Colonic mucosa (tissue), 4 donors: ENCODE results near the gene ADCY7. TPM values are rescaled to one million over a fixed set of nuclear protein-coding genes. Genes with fewer than 3 reads are reported as not detected.

Experiments
- DNase-seq: peaks from one replicate; pipeline ENCODE4 v3.0.0-alpha.2; 2020
- H3K27ac ChIP-seq: fragments of 200-600 bp; one replicate; pipeline ENCODE4 v1.8.0; 2021
- H3K27me3 ChIP-seq: fragments of 200-600 bp; one replicate; pipeline ENCODE4 v1.8.0; 2021
- H3K36me3 ChIP-seq: fragments of 200-600 bp; one replicate; pipeline ENCODE4 v1.8.0; 2021
- H3K4me1 ChIP-seq: fragments of 200-600 bp; one replicate; pipeline ENCODE4 v1.8.0; 2021; ENCODE audit warnings: mild to moderate bottlenecking
- H3K4me3 ChIP-seq: fragments of 200-600 bp; one replicate; pipeline ENCODE4 v1.8.0; 2021
- H3K9ac ChIP-seq, 2 donors: one replicate each; pipeline ENCODE4 v1.7.0; 2013; ENCODE audit warnings: control low read depth in 2 of 2, low read depth in 2 of 2, low read length in 2 of 2
- H3K9me3 ChIP-seq: fragments of 200-600 bp; one replicate; pipeline ENCODE4 v1.8.0; 2021
- CTCF ChIP-seq: fragments of 200-600 bp; IDR thresholded peaks from one replicate; pipeline ENCODE4 v1.8.0; 2022; ENCODE audit warnings: antibody characterized with exemption, mild to moderate bottlenecking
- intact Hi-C: fragments of 100-400 bp; cut with DNase I; formaldehyde crosslinking; loops from one replicate; pipeline ENCODE4 v1.14.1; 2022
- total RNA-seq, 2 donors: library from RNA; stranded (reverse); fragmentation: NEBNext Ultra II Directional in 1 of 2; extraction: Animal tissue kit (Norgen Biotek cat#: 25700) in 1 of 2; gene quantifications; one replicate each; pipeline ENCODE4 v1.2.1, GENCODE V29; 2021
- donor health status: healthy.
- donor health status: DM: no; HTN: no; CAD: no.
- donor health status: DM: no; HTN: no; CAD: no.

The ADCY7 gene
- total RNA-seq, 2 donors from 2014 or later, result 15.8 to 19.2 TPM

GRCh38 chr16:50263940-50264929, 2.1 kb upstream of the ADCY7 start:
- no peak for DNase-seq
- Histone ChIP-seq H3K27me3 (no peaks in the 10 kb centered on the region), H3K4me3 (no peak overlapping the region), H3K9me3 (no peaks in the 10 kb centered on the region), H3K9ac (no peak overlapping the region), H3K27ac (no peak overlapping the region), H3K4me1 (peaks cover 30% of the 10 kb centered on the region), H3K36me3 (no peaks in the 10 kb centered on the region)
- intact Hi-C loops, result no loop called here
- TF ChIP-seq CTCF, result no peak

GRCh38 chr16:50265260-50265659, 1.1 kb upstream of the ADCY7 start:
- no peak overlapping the region for H3K27ac ChIP-seq
- no peaks in the 10 kb centered on the region for H3K27me3 ChIP-seq
- peak; percentile 55 for DNase-seq
- intact Hi-C loops, result no loop called here
- no peaks in the 10 kb centered on the region for H3K9me3 ChIP-seq
- peak overlapping the region in 1 of 2 donors; percentile 9 for H3K9ac ChIP-seq
- TF ChIP-seq CTCF, result peak; percentile 39
- no peaks in the 10 kb centered on the region for H3K36me3 ChIP-seq
- H3K4me3 ChIP-seq, result no peak overlapping the region
- peaks cover 24% of the 10 kb centered on the region for H3K4me1 ChIP-seq

GRCh38 chr16:50265716-50266336, 525 bp upstream of the ADCY7 start:
- peak overlapping the region; percentile 32 to 68 for H3K9ac ChIP-seq
- intact Hi-C loops, result no loop called here

GRCh38 chr16:50267151-50267631, 840 bp downstream of the ADCY7 start:
- Histone ChIP-seq H3K27me3 (no peaks in the 10 kb centered on the region), H3K4me3 (peak overlapping the region; percentile 31), H3K9me3 (no peaks in the 10 kb centered on the region), H3K9ac (peak overlapping the region in 1 of 2 donors; percentile 9), H3K4me1 (peaks cover 13% of the 10 kb centered on the region), H3K36me3 (no peaks in the 10 kb centered on the region), H3K27ac (peak overlapping the region; percentile 79)
- no peak for TF ChIP-seq CTCF
- DNase-seq, result peak; percentile 40
- intact Hi-C loops, result no loop called here

More at GRCh38 chr16:50265716-50266336, 525 bp upstream of the ADCY7 start:
- no peak for TF ChIP-seq CTCF
- peak; percentile 30 for DNase-seq
- Histone ChIP-seq H3K4me3 (peak overlapping the region; percentile 31), H3K4me1 (peaks cover 24% of the 10 kb centered on the region), H3K36me3 (no peaks in the 10 kb centered on the region), H3K27me3 (no peaks in the 10 kb centered on the region), H3K9me3 (no peaks in the 10 kb centered on the region), H3K27ac (peak overlapping the region; percentile 79)

GRCh38 chr16:50267651-50268050, 1.3 kb downstream of the ADCY7 start:
- DNase-seq, result peak; percentile 37
- Histone ChIP-seq H3K9me3 (no peaks in the 10 kb centered on the region), H3K27me3 (no peaks in the 10 kb centered on the region), H3K36me3 (no peaks in the 10 kb centered on the region), H3K27ac (peak overlapping the region; percentile 79), H3K4me3 (peak overlapping the region; percentile 31), H3K4me1 (peaks cover 13% of the 10 kb centered on the region), H3K9ac (peak overlapping the region; percentile 9 to 14)
- intact Hi-C loops, result no loop called here
- TF ChIP-seq CTCF, result no peak
